ENCODE data around the gene CEP85.
"Not testable (repeated sequence)": the region's sequence is repeated elsewhere in the genome, so short reads cannot be mapped to it uniquely, and the experiment has no call there.

CEP85 gene

DNA sequence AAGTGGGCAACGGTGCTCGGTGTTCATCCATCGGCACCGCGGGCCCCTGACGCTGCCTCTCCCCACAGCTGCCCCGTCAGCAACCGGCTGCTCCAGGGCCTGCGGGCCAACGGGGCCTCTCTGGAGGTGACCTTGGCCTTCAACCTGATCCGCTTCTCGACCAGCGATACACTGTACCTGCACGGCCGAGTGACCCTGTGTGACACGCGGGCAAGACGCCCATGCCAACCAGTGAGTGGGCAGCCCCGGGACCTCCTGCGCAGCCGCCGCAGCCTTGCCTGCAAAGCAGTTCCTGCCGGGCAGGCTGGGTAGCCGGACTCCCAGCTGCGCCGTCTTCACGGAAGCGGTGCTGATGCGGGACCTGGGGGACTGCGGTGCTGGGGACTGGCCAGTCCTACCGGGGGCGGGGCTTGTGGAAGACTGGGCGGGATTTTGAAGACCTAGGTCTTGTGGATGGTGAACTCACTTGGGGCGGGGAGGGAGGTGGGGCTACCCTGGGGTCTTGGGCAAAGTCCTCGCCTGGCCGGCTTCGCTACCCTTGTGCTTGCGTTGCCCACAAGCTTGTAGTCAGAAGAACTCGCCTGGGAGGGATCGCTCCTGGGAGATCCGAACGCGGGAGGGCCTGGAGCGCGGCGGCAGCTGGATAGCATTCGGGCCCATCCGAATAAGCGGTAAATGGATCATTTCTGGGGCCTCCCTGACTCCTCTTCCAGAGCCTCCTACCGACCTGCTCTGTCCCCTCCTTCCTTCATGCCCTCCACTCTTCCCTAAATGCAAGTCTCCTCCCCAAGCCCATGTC is 8.8 kb upstream of the CEP85 start:
- peak; percentile 53 for DNase-seq

DNA sequence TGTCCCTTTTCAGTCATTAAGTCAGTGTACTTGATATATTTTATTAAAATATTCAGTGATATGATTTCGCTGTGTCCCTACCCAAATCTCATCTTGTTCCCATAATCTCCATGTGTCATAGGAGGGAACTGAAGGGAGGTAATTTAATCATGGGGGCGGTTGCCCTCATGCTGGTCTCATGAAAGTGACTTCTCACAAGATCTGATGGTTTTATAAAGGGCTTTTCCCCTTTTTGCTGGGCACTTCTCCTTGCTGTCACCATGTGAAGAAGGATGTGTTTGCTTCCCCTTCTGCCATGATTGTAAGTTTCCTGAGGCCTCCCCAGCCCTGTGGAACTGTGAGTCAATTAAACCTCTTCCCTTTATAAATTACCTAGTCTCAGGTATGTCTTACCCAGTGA is 3.3 kb upstream of the CEP85 start:
- not testable (repeated sequence) for DNase-seq

DNA sequence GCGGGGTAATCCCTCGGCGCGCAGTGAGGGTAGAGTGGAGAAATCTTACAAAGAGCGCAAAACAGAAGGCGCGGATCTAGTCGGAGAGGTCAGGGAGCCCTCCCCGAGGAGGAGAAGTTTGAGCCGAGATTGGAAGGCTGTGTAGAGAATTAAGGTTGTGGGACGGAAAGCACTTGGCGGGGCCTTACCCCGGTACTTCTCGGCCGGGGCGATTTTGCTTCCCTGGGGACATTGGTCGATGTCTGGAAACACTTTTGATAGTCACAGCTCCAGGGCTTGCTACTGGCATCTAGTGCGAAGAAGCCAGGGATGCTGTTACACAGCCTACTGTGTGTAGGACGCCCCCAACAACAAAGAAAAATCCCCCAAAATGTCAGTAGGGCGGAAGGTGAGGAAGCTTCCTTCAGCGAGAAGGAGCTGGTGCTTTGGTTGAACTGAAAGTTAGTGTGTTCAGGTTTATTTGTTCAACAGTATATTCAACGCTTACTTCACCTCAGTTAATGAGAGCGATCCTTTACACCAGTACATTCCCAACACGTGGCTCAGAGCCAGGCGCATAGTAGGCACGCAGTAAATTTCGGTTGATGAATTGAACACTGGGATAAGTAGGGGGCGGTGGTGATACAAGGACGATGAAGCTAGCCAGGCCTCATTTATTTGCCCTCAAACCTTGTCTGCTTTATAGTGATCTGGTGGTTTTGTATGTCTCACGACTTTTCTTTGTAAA is 807 bp downstream of the CEP85 start:
- DNase-seq = peak; percentile 36

DNA sequence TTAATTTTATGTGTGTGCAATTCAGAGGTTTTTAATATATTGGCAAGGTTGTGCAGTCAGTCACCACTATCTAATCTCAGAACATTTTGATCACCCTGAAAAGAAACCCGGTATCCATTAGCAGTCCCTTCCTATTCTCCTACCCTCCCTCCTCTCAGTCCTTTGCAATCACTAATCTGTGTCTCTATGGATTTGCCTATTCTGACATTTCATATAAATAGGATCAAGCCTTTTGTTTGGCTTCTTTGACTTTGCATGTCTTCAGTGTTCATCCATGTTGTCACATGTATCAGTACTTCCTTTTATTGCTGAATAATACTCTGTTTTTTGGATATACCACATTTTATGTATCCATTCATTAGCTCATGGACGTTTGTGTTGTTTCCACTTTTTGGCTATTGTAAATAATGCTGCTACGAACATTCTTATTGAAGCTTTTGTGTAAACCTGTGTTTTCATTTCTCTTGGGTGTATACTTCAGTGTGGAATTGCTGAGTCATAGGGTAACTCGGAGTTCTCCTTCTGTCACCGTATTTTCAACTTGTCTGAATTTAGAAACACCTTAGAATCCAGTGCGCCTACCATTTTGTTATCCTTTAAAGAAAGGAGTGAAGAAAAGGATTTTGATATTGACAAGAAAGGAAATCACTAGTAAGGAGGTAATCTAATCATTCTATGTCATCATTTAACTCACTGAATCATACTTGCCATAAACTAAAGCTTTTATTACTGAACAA is 3.4 kb downstream of the CEP85 start:
- no peak for DNase-seq

DNA sequence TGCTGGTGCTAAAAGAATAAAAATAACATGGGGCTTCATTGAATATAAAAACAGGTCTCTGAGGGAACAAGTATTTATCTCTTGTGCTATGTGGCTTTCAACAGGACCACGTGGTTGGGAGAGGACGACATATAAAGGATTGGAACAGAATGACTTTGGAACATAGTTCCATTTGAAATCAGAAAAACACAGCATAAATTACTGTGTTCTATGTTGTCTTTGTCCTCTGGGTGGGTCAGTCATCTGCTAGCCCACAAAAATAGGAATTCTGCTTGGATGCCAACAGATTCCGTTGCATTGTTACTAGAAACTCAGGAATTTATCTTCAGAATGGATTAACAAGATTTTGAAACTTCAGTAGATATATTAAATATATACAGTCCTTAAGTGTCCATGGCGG is 5.9 kb downstream of the CEP85 start:
- no peak for DNase-seq

DNA sequence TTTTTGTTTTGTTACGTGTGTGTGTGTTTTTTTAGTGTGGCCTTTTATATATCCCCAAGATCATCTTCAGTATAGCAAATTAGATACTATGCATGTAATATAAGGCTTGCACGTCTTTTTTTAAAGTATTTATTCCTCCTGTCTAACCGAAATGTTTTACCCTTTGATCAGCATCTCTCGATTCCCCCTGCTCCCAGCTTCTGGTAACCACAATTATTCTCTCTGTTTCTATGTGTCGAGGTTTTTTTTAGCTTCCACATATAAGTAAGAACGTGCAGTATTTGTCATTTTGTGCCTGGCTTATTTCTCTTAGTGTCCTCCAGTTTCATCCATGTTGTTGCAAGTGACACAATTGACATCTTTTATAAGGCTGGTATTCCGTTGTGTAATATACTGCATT is 18.7 kb downstream of the CEP85 start:
- no peak for DNase-seq

DNA sequence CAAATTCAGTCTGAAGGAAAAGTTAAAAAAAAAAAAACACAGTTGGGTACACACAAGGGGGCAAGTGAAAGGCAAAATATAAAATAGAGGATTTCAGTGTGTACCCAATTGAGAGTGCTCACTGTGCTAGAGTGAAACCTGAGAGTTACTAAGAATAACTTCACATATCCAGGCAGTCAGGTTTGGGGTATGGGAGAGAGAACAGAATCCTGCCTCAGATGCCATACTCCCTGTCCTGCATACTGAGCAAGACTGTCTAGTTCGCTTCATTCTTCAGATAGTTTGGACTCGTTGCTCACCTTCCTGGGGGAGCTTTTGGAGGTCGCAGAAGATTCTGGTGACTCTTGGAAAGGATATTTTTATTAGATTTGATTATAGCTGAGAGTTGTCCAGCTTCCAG is 20.4 kb downstream of the CEP85 start:
- no peak for DNase-seq

DNA sequence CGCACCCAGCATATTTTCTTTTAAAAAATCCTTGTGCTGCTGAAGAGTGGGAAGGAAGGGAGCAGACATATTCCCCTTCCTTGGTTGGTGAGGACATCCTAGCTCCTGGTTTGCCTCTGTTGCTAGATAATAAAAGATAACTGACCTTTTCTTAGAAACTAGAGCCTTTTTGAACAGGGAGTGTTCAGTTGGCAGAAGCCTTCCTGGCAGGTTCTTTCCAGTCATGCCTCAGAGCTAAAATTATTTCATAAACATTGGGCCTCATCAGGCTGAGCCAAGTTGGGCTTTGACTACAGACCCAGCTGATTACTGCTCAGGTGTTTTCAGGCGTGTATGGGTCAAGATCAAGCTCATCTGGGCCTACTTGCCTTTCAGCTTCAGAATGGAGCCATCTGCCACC is 23.2 kb downstream of the CEP85 start:
- DNase-seq = no peak

DNA sequence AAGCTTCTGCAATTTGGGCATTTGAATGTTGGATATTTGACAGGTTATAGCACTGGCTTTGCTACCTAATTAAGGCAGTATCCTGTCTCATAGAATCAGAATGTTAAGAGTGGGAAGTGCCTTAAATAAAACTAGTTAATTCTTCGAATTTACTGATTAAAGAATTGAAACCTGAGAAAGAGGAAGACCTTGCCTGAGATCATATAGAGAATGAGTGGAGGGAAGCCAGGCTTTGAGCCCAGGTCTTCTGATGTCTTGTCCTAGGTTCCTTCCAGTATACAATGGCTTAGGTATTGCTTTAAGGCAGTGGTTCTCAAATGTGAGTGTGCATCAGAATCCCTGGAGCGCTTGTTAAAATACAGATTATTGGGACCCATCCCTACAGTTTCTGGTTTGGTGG is 25.0 kb downstream of the CEP85 start:
- no peak for DNase-seq

DNA sequence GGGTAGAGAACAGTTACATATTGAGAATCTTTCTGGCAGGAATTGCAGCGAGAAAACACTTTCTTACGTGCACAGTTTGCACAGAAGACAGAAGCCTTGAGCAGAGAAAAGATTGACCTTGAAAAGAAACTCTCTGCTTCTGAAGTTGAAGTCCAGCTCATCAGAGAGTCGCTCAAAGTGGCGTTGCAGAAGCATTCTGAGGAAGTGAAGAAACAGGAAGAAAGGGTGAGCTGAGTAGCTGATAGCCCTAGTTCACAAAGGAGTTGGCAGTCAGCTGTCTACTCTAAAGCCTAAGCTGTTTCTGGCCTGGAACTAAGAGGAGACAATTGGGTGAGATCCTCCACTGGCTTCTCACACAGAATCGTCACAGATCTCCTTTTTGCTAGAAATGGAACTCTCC is 25.6 kb downstream of the CEP85 start:
- DNase-seq = no peak

DNA sequence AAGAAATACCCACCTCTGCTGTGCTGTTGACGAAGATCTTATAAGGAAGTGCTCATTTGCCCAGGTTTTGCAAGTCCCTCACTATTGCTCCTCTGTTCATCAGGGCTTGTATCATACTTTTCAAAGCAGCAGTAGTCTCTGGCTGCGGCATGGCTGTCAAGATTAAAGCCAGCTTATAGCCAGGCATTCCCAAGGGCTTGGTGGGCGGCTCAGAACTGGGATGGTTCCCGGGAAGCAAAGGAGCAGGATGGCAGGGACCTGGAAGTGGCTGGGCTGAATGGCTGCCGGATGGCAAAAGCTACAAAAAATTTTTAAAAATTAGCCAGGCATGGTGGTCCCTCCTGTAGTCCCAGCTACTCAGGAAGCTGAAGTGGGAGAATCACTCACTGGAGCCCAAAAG is 29.2 kb downstream of the CEP85 start:
- DNase-seq = no peak

DNA sequence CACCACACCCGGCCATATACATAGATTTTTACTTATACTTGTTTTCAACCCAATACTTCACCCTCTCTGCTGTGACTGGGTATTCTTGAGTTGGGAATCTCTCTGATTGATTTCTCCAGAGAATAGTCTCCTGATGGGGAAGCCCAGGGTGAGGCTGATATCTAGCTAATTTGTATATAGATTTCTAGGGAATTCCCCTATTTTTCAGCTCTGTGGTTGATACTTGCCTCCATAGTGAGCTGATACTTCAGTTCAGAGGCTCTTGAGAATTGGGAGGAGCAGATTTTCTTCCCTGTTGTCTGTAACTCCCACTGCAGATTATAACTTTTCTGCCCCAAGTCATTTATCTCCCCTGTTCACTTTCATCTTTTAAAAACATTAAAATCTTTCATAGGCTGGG is 31.4 kb downstream of the CEP85 start:
- no peak for DNase-seq

DNA sequence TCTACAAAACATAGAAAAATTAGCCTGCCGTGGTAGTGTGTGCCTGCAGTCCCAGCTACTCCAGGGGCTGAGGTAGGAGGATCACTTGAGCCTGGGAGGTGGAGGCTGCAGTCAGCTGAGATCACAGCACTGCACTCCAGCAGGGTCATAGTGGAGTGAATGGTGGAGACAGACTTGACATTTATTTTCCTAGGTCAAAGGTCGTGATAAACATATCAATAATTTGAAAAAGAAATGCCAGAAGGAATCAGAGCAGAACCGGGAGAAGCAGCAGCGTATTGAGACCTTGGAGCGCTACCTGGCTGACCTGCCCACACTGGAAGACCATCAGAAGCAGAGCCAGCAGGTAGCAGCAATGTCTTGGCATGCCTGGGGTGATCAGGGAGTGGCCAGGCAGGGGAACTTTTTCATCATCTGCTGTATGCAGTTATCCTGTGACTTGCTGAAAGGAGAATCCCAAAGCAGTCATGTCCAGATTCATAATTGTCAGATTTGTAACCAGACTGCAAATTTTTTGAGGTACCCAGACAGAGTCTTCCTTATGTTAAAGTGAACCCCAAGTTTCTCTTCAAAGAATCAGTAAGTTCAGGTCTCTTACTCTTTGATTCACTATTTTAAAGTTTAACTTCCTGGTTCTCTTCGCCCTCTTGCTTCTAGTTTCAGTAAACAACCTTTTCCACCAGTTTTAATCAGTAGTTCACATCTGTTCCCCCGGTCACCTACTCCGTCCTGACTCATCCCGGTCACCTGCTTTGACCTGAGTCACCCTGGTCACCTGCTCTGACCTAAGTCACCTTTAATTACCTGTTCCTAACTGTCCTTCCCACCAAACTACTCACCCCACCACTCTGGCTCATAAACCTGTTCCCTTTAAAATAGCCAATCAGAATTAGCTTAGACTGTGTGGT is 34.5 kb downstream of the CEP85 start:
- DNase-seq = no peak

DNA sequence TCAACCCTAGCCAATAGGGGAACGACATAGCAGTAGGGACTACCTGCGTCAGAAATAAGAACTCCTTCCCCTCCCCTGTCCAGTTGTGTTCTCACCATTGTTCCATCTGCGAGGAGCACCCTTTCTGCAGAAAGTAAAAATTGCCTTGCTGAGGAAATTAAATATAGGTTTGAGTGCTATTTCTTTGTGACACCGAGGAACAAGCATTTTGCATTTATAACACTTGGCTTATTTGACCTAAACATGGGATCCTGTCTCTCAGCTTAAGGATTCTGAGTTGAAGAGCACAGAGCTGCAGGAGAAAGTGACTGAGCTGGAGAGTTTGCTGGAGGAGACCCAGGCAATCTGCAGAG is 35.2 kb downstream of the CEP85 start:
- no peak for DNase-seq

DNA sequence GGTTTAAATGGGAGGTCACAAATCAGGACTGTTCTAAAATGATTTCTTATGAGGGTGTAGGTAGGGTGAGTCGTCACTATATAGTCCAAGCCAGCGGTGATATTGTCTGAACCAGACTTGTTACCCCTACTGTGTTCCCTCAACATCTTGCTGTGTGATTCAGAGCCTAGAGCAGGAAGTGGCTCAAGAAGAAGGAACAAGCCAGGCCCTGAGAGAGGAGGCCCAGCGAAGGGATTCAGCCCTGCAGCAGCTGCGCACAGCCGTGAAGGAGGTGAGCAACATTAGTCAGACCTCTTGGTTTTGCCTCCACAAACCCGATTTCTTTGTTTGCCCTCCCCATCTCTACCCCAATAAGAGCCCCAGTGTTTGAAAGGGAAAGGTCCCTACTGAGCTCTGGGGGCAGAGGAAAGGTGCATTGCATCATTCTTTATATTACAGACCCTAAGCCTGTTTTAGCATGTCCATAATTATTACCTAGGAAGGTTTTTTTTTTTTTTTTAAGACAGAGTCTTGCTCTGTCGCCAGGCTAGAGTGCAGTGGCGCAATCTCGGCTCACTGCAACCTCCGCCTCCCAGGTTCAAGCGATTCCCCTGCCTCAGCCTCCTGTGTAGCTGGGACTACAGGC is 40.9 kb downstream of the CEP85 start:
- DNase-seq = no peak

DNA sequence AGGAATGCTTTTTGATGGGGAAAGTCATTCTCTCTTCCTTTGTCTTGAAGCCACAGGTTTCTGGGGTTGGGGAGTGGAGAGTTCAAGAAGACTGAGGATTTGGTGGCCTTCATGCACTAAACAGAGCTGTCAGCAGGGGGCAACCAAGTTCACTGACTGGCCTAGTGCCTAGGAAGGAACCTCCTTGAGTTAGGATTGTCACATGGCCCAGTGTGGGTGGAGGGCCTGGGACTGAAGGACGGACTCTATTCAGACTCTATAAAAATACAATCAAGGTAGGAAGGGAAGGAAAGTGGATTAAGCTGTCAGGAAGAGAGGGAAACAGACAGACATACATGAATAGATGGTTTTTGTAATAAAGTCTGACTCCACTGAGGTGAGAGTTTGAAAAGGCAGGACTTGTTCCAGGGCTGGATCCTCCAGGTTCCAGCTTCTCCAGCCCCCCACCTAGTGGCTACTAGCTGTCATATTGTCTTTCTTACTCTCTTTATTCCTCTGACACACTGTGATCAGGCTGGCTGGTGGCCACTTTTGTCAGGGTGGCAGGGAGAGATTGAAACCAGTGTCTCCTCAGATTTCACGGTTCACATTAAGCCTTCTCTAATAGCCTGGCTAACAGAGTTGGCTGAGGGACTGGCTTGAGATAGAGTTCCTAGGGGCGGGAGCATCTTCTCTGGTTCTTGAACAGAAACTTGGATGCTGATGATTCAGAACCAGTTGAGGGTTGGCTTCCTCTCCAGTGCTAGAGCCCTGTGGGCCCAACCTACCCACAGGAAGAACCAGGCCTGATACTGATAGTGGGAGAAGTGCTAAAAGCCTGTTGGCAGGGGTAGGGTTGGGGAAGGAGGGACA is 41.8 kb downstream of the CEP85 start:
- DNase-seq = peak; percentile 83

DNA sequence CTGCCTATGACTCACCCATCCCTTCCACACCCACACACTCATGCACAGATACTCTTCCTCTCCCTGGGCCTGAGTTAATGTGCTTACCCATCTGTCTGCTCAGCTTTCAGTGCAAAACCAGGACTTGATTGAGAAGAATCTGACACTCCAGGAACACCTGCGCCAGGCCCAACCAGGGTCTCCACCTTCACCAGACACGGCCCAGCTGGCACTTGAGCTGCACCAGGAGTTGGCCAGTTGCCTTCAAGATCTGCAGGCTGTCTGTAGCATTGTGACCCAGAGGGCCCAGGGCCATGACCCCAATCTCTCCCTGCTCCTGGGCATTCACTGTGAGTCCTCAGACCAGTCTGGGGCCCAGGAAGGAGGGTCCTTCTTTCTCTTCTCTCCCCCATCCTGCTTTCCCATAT is 42.4 kb downstream of the CEP85 start:
- no peak for DNase-seq

DNA sequence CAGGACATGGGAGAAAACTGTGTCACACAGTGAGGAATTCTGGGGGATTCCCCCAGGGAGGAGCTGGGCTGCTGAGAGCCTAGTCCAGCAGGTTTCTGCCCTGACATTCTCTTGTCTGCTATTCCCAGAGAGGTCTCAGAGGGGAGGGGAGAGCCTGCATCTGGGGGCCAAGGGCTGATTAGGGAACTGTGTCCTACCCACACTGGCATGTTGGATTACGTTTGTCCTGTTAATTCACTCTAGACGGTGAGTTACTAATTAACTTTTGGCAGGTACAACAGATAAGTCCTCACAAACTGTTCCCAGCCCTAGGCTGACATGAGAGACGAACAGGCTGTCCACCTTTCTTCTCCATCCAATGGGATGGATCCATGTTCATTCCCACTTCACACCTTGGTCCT is 43.3 kb downstream of the CEP85 start:
- DNase-seq = no peak

DNA sequence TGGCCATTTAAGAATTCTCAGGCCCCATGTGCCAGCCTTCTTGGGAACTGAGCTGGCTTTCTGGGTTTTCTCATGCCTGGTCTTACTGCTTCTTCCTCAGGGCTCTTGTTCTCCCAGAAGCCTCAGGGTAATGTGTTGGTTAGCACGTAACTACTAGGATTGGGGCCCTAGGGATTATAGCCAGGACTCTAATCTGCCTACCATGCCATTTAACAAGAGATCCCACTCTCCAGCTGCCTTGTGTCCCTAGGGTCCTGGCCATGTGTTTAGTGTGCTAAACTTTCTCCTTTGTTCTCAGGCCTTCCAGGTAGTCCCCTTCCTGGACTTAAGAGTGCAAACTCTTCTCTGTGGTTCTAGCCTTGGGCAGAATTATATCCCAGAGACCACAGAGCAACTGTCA is 43.7 kb downstream of the CEP85 start:
- DNase-seq = no peak

DNA sequence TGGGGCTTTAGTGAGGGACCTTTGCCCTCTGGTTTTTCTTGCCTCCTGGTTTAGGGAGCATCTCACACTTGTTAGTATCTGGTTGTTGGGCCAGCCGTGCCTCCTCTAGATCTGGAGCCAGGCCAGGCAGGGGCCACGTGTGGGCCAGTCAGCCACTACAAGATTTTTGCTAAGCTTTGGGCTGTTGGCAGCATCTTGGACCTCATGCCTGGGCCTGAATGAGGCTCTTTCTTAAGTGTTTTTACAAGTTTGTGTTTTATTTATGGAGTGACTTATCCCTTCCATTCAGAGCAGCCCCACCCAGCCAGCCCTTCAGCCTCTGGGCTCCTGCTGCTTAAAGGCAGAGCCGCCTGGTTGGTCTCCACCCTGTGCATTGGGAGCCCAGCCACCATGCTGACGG is 44.3 kb downstream of the CEP85 start:
- DNase-seq = no peak

DNA sequence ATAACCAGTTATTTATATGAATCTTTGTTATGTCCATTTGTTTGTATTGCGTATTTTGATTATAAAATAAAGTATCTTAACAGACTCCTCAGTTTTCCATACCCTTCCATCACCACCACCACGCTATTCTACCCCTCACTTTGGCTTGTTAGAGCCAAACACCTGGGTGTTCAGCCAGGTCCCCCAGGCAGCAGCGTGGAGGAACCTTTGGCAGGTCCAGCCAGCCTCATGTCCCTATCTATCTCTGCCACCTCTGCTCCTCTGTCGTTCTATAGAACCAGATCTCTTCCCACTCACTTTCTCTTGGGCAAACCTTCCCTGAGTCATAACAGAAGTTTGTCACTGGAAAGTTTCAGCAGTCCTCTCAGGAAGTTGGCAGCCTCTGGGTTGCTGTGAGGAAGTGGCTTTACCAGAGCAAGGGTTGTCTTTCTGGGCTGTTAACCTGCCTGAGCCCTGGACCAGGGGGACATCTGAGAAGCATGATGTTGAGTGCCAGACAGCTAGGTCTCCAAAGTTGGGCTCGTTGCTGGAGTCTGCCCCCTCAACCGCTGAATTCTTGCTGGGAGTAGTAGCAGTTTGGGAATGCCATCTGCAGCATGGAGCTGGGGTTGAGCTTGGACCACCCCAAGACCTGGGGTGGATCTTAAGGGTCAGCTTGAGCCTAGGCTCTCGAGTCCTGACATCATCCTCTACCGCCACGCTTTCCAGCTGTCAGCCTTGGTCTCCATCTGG is 44.9 kb downstream of the CEP85 start:
- DNase-seq = peak; percentile 52

Data from CD4-positive, alpha-beta T cell treated with Interleukin-17A for 1 hour (primary cell).